Adrenal gland (tissue), 5 donors: ENCODE results near the gene PEX6.

Experiments
- CTCF ChIP-seq, 6 experiments: fragments of 450-650 bp in 4 of 6; fragments of 200-600 bp in 2 of 6; sonication (generic) in 1 of 6; IDR thresholded peaks; 1 replicate in 5 of 6; 2 replicates in 1 of 6; pipeline versions ENCODE4 v1.5.1 to v1.8.0; 2016 to 2021; ENCODE audit warnings: antibody characterized with exemption in 6 of 6, mild to moderate bottlenecking in 2 of 6, moderate library complexity in 1 of 6
- POLR2A ChIP-seq, 2 donors: fragments of 450-650 bp; IDR thresholded peaks; one replicate each; pipeline ENCODE4 v1.6.1; 2017; ENCODE audit warnings: antibody characterized with exemption in 2 of 2, mild to moderate bottlenecking in 2 of 2, moderate library complexity in 1 of 2
- donor health status: DM: no; HTN: no; CAD: no.

GRCh38 chr6:42979523-42980177 is 669 bp upstream of the PEX6 start:
- TF ChIP-seq CTCF (IDR thresholded peaks at IDR 0.05) (no peak), POLR2A (IDR thresholded peaks at IDR 0.05) (no peak)
